GM12878 (cell line): ENCODE results near the gene ZBTB9. TPM values are rescaled to one million over a fixed set of nuclear protein-coding genes. Genes with fewer than 3 reads are reported as not detected.

Experiments
- ASH2L ChIP-seq: fragments of 300-600, 200-600 bp; sonication (generic); IDR thresholded peaks from 2 replicates; pipeline ENCODE4 v1.6.1; 2017; ENCODE audit warnings: low read depth, mild to moderate bottlenecking, borderline replicate concordance
- CHD1 ChIP-seq: IDR thresholded peaks from 2 replicates; pipeline ENCODE4 v1.6.1; 2012; ENCODE audit warnings: low read depth, low read length, improper control_type of control experiment
- CHD2 ChIP-seq: IDR thresholded peaks from 2 replicates; pipeline ENCODE4 v1.6.1; 2011; ENCODE audit warnings: low read depth, low read length, improper control_type of control experiment, borderline replicate concordance
- CREM ChIP-seq: IDR thresholded peaks from 2 replicates; pipeline ENCODE4 v1.6.1; 2014; ENCODE audit warnings: antibody characterized with exemption, low read depth
- EP300 ChIP-seq, 2 experiments: fragments of 150-350 bp in 1 of 2; IDR thresholded peaks; 2 replicates each; pipeline ENCODE4 v1.6.1; 2011 to 2012; ENCODE audit warnings: low read depth in 2 of 2, low read length in 2 of 2, borderline replicate concordance in 1 of 2, improper control_type of control experiment in 1 of 2, inconsistent platforms in 1 of 2; ENCODE audit not compliant: control insufficient read depth in 1 of 2
- HDAC2 ChIP-seq: fragments of 200-600 bp; sonication (generic); IDR thresholded peaks from 2 replicates; pipeline ENCODE4 v1.6.1; 2017
- KDM1A ChIP-seq: fragments of 200-600 bp; sonication (generic); IDR thresholded peaks from 2 replicates; pipeline ENCODE4 v1.6.1; 2016; ENCODE audit warnings: borderline replicate concordance
- KLF5 ChIP-seq: fragments of 450-650 bp; IDR thresholded peaks from 2 replicates; pipeline ENCODE4 v1.6.1; 2014; ENCODE audit warnings: mild to moderate bottlenecking; ENCODE audit not compliant: partially characterized antibody
- MEF2A ChIP-seq: IDR thresholded peaks from 2 replicates; pipeline ENCODE4 v1.6.1; 2011; ENCODE audit warnings: low read depth, mild to moderate bottlenecking, low read length, moderate library complexity; ENCODE audit not compliant: insufficient read depth
- MYB ChIP-seq: fragments of 150-350 bp; IDR thresholded peaks from 2 replicates; pipeline ENCODE4 v1.6.1; 2014; ENCODE audit warnings: mild to moderate bottlenecking, low read depth, low read length, borderline replicate concordance
- MYC ChIP-seq: IDR thresholded peaks from 2 replicates; pipeline ENCODE4 v1.6.1; 2011; ENCODE audit warnings: mild to moderate bottlenecking, low read length, moderate library complexity, inconsistent platforms; ENCODE audit not compliant: insufficient read depth, insufficient replicate concordance, insufficient read length, severe bottlenecking
- NFIC ChIP-seq: IDR thresholded peaks from 2 replicates; pipeline ENCODE4 v1.6.1; 2012; ENCODE audit warnings: low read depth, mild to moderate bottlenecking, inconsistent platforms, low read length, moderate library complexity
- NFYA ChIP-seq: IDR thresholded peaks from 2 replicates; pipeline ENCODE4 v1.6.1; 2011; ENCODE audit warnings: low read depth, mild to moderate bottlenecking, low read length, improper control_type of control experiment, borderline replicate concordance
- POLR2A ChIP-seq: IDR thresholded peaks from 2 replicates; pipeline ENCODE4 v1.6.1; 2011; ENCODE audit warnings: low read depth, mild to moderate bottlenecking, low read length
- POLR2AphosphoS2 ChIP-seq: IDR thresholded peaks from 2 replicates; pipeline ENCODE4 v1.6.1; 2011; ENCODE audit warnings: low read depth, mild to moderate bottlenecking, low read length, improper control_type of control experiment, moderate library complexity
- POLR2AphosphoS5 ChIP-seq: IDR thresholded peaks from 2 replicates; pipeline ENCODE4 v1.6.1; 2011; ENCODE audit warnings: mild to moderate bottlenecking, low read length, inconsistent platforms
- RAD51 ChIP-seq: fragments of 450-650 bp; IDR thresholded peaks from 2 replicates; pipeline ENCODE4 v1.6.1; 2016; ENCODE audit warnings: moderate library complexity, mild to moderate bottlenecking, inconsistent platforms
- RBBP5 ChIP-seq: fragments of 200-600 bp; sonication (generic); conservative IDR thresholded peaks from 2 replicates; pipeline ENCODE4 v1.6.1; 2016
- RUNX3 ChIP-seq: IDR thresholded peaks from 2 replicates; pipeline ENCODE4 v1.6.1; 2012; ENCODE audit warnings: low read length, inconsistent platforms
- SMARCA5 ChIP-seq: fragments of 450-650 bp; IDR thresholded peaks from 2 replicates; pipeline ENCODE4 v1.6.1; 2017; ENCODE audit warnings: mild to moderate bottlenecking
- SREBF1 ChIP-seq: IDR thresholded peaks from 2 replicates; pipeline ENCODE4 v1.6.1; 2012; ENCODE audit warnings: mild to moderate bottlenecking, low read length
- SREBF2 ChIP-seq: IDR thresholded peaks from 2 replicates; pipeline ENCODE4 v1.6.1; 2012; ENCODE audit warnings: mild to moderate bottlenecking, low read length
- SRF ChIP-seq, 2 experiments: IDR thresholded peaks; 2 replicates each; pipeline ENCODE4 v1.6.1; 2011; ENCODE audit warnings: low read depth in 2 of 2, low read length in 2 of 2, mild to moderate bottlenecking in 1 of 2, moderate library complexity in 1 of 2
- SUZ12 ChIP-seq: fragments of 200-600 bp; sonication (generic); IDR thresholded peaks from one replicate; pipeline ENCODE4 v1.6.1; 2018; ENCODE audit warnings: antibody characterized with exemption, mild to moderate bottlenecking; ENCODE audit not compliant: unreplicated experiment
- TCF3 ChIP-seq: IDR thresholded peaks from 2 replicates; pipeline ENCODE4 v1.6.1; 2012; ENCODE audit warnings: low read depth, mild to moderate bottlenecking, low read length, borderline replicate concordance; ENCODE audit not compliant: insufficient read depth
- TCF7 ChIP-seq: IDR thresholded peaks from 2 replicates; pipeline ENCODE4 v1.6.1; 2014; ENCODE audit warnings: antibody characterized with exemption, borderline replicate concordance
- ZNF207 ChIP-seq: fragments of 450-650 bp; IDR thresholded peaks from 2 replicates; pipeline ENCODE4 v1.6.1; 2014; ENCODE audit warnings: antibody characterized with exemption, mild to moderate bottlenecking, borderline replicate concordance
- polyA plus RNA-seq, 11 experiments: library from polyadenylated mRNA; depleted of rRNA in 4 of 11; unstranded in 6 of 11; stranded (reverse) in 5 of 11; fragments of >200 nt; fragmentation: Nextera tagmentation in 4 of 11; fragmentation: Illumina TruSeq in 1 of 11; extraction: Ambion mirVana in 4 of 11; extraction: Trizol in 1 of 11; gene quantifications; 1 replicate in 1 of 11; 2 replicates in 10 of 11; pipeline versions ENCODE4 v1.2.1 to v1.2.3, GENCODE V29; 2011 to 2016; ENCODE audit warnings: inconsistent platforms in 2 of 11, missing spikeins in 2 of 11, low read depth in 1 of 11
- total RNA-seq, 4 experiments: library from RNA; depleted of rRNA in 3 of 4; stranded (reverse); fragments of >200 nt in 3 of 4; fragmentation: Illumina TruSeq in 1 of 4; extraction: Trizol in 1 of 4; gene quantifications; 2 replicates each; pipeline versions ENCODE4 v1.2.1 to v1.2.3, GENCODE V29; 2013 to 2021
- TF ChIP-seq, protein P1 (sequence below): fragments of 450-650 bp; IDR thresholded peaks from 2 replicates; pipeline ENCODE4 v1.6.1; 2018; ENCODE audit warnings: mild to moderate bottlenecking, low read depth, moderate library complexity; ENCODE audit not compliant: partially characterized antibody

ZBTB9 gene
- total and polyA plus RNA-seq, 10 of the 15 experiments (the other 5 are each of a cell fraction or from before 2014, with no cell fraction given) = 1.5 to 12.7 (median 6.9) TPM

DNA sequence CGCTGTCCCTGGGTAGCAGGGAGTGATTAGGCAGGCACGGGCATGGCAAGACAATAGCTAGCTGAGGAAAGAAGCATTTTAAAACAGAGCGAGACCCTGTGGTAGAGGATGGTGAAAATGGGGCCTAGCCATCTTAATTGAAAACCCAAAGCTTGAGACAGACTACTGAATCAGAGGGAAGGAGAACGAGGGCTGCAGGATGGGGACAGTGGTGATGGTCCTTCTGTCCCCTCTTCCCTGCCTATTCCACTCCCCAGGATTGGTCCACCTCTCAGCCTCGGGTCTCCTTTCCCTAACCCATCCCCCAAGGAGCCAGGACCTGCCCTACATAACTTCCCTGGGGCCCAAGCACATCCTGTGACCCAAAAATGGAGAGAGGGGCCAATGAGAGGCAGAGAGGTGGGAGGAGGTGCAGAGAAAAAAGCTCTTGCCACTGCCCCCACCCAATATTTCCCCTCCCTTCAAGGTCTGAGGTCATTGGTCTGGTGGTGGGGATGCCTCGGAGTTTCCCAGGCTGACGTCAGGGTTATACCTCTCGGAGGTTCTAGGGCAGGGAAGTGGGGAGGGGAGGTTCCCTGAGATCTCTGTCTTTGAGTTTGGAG is 35.6 kb upstream of the ZBTB9 start (continued):
- TF ChIP-seq RUNX3 (no peak), SREBF2 (no peak), EP300 (IDR thresholded peaks at IDR 0.05; ENCODE audit: borderline replicate concordance in 1 of 2, control insufficient read depth in 1 of 2, low read depth in 2 of 2, low read length in 2 of 2) (no peak), TCF7 (no peak), CHD2 (no peak), KLF5 (no peak), TCF3 (no peak), CREM (peak; percentile 76), NFIC (no peak), MEF2A (no peak), KDM1A (no peak), HDAC2 (no peak), RAD51 (no peak), POLR2AphosphoS2 (no peak), ZNF207 (no peak), ASH2L (no peak), MYC (no peak), CHD1 (no peak), SREBF1 (no peak), POLR2AphosphoS5 (peak; percentile 48; the same call in 1 of the 2 replicates), SMARCA5 (peak; percentile 67; the same call in 1 of the 2 replicates), SUZ12 (no peak), NFYA (no peak), MYB (no peak), POLR2A (peak; percentile 13; the same call in 1 of the 2 replicates), RBBP5 (no peak), SRF (IDR thresholded peaks at IDR 0.05; ENCODE audit: low read depth in 2 of 2, low read length in 2 of 2) (peak in 1 of 2 experiments; percentile 52; a peak in 1 of 4 replicates)
- TF ChIP-seq, protein P1, sequence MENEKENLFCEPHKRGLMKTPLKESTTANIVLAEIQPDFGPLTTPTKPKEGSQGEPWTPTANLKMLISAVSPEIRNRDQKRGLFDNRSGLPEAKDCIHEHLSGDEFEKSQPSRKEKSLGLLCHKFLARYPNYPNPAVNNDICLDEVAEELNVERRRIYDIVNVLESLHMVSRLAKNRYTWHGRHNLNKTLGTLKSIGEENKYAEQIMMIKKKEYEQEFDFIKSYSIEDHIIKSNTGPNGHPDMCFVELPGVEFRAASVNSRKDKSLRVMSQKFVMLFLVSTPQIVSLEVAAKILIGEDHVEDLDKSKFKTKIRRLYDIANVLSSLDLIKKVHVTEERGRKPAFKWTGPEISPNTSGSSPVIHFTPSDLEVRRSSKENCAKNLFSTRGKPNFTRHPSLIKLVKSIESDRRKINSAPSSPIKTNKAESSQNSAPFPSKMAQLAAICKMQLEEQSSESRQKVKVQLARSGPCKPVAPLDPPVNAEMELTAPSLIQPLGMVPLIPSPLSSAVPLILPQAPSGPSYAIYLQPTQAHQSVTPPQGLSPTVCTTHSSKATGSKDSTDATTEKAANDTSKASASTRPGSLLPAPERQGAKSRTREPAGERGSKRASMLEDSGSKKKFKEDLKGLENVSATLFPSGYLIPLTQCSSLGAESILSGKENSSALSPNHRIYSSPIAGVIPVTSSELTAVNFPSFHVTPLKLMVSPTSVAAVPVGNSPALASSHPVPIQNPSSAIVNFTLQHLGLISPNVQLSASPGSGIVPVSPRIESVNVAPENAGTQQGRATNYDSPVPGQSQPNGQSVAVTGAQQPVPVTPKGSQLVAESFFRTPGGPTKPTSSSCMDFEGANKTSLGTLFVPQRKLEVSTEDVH = no peak
